Measurements from ENCODE around the gene G6PC1. TPM values are rescaled to one million over a fixed set of nuclear protein-coding genes. Genes with fewer than 3 reads are reported as not detected.

The G6PC1 gene
- total RNA-seq, 1 experiment from 2014 or later: not detected

- DNase-seq (ENCODE audit: low read depth): peak; percentile 67
These were observed 37.4 kb downstream of the G6PC1 start for GRCh38 chr17:42937712-42938596.

- DNase-seq (ENCODE audit: low read depth): no peak
These were observed 43.6 kb downstream of the G6PC1 start for GRCh38 chr17:42944211-42944610.

GRCh38 chr17:42946812-42947211 is 46.2 kb downstream of the G6PC1 start:
- no peak for DNase-seq (ENCODE audit: low read depth)

GRCh38 chr17:42950044-42950783 is 49.6 kb downstream of the G6PC1 start:
- no peak for DNase-seq (ENCODE audit: low read depth)

Small RNA genes lying within 50 kb of the gene (small RNA-seq; reads per million reads assigned to genes)
- gene RF00561 (not detected), gene RNU6-287P (not detected)

Other genes with a start within 250 kb of the G6PC1 start
- gene TUBG2, start 241.5 kb upstream of the G6PC1 start, total RNA-seq (2014; rRNA removed; shearing (Covaris generic)): 6.8 and 9.3 TPM in 2 replicates
- 14.7 and 15.7 TPM in 2 replicates for gene PLEKHH3, start 223.8 kb upstream of the G6PC1 start, total RNA-seq (2014; rRNA removed; shearing (Covaris generic))
- 2.1 and 2.5 TPM in 2 replicates for gene CCR10, start 219.0 kb upstream of the G6PC1 start, total RNA-seq (2014; rRNA removed; shearing (Covaris generic))
- 8.6 and 9.9 TPM in 2 replicates for gene CNTNAP1, start 218.3 kb upstream of the G6PC1 start, total RNA-seq (2014; rRNA removed; shearing (Covaris generic))
- 6.1 and 6.3 TPM in 2 replicates for gene EZH1, start 155.8 kb upstream of the G6PC1 start, total RNA-seq (2014; rRNA removed; shearing (Covaris generic))
- 0.40 and 1.4 TPM in 2 replicates for gene RAMP2, start 139.6 kb upstream of the G6PC1 start, total RNA-seq (2014; rRNA removed; shearing (Covaris generic))
- 110 and 122 TPM in 2 replicates for gene VPS25, start 127.3 kb upstream of the G6PC1 start, total RNA-seq (2014; rRNA removed; shearing (Covaris generic))
- gene WNK4, start 120.2 kb upstream of the G6PC1 start, total RNA-seq (2014; rRNA removed; shearing (Covaris generic)): 5.7 and 8.9 TPM in 2 replicates
- gene COA3, start 102.1 kb upstream of the G6PC1 start, total RNA-seq (2014; rRNA removed; shearing (Covaris generic)): 65.2 and 97.2 TPM in 2 replicates
- gene CNTD1, start 101.9 kb upstream of the G6PC1 start, total RNA-seq (2014; rRNA removed; shearing (Covaris generic)): 0.13 and 0.27 TPM in 2 replicates
- gene BECN1, start 76.5 kb upstream of the G6PC1 start, total RNA-seq (2014; rRNA removed; shearing (Covaris generic)): 159 and 182 TPM in 2 replicates
- 146 and 205 TPM in 2 replicates for gene PSME3, start 67.4 kb upstream of the G6PC1 start, total RNA-seq (2014; rRNA removed; shearing (Covaris generic))
- gene AOC2, start 56.2 kb upstream of the G6PC1 start, total RNA-seq (2014; rRNA removed; shearing (Covaris generic)): 0.95 and 1.4 TPM in 2 replicates
- 0.11 TPM in 1 of 2 replicates, not detected in the other for gene AOC3, start 49.6 kb upstream of the G6PC1 start, total RNA-seq (2014; rRNA removed; shearing (Covaris generic))
- gene AARSD1, start 63.7 kb downstream of the G6PC1 start, total RNA-seq (2014; rRNA removed; shearing (Covaris generic)): 25.2 and 29.2 TPM in 2 replicates
- gene PTGES3L, start 79.3 kb downstream of the G6PC1 start, total RNA-seq (2014; rRNA removed; shearing (Covaris generic)): 0.10 TPM in 1 of 2 replicates, not detected in the other
- 4.7 and 6.9 TPM in 2 replicates for gene RUNDC1, start 79.8 kb downstream of the G6PC1 start, total RNA-seq (2014; rRNA removed; shearing (Covaris generic))
- gene RPL27, start 97.6 kb downstream of the G6PC1 start, total RNA-seq (2014; rRNA removed; shearing (Covaris generic)): 2,292 and 3,606 TPM in 2 replicates
- 18.7 and 20.1 TPM in 2 replicates for gene IFI35, start 106.0 kb downstream of the G6PC1 start, total RNA-seq (2014; rRNA removed; shearing (Covaris generic))
- 52.6 and 54.0 TPM in 2 replicates for gene VAT1, start 121.6 kb downstream of the G6PC1 start, total RNA-seq (2014; rRNA removed; shearing (Covaris generic))
- gene RND2, start 124.4 kb downstream of the G6PC1 start, total RNA-seq (2014; rRNA removed; shearing (Covaris generic)): 0.11 and 0.23 TPM in 2 replicates
- gene BRCA1, start 224.6 kb downstream of the G6PC1 start, total RNA-seq (2014; rRNA removed; shearing (Covaris generic)): 31.8 and 47.1 TPM in 2 replicates

Measured in HT1080 (cell line).